ENCODE data around the gene PGRMC2. TPM values are rescaled to one million over a fixed set of nuclear protein-coding genes. Genes with fewer than 3 reads are reported as not detected.

PGRMC2 gene
- total RNA-seq, 1 donor from 2014 or later: 28.2 TPM

DNA sequence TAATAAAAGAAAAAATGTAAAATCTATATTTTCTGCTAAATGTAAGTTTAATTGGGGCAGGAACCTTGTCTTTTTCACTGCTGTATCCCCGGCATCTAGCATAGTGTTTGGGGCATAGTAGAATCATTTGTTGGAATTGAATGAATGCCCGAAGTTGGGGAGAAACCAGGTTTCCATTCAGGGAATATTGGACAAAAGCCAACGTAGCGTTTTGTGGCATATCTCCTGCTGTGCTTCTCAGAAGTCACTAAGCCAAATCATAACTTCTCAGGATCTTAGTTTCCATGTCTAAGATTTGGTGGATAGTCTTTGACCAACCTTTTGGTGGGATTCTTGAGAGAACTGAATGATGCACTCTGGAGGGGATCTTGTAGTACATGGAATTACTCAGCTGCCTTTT lies 42.0 kb upstream of the PGRMC2 start:
- Mint-ChIP-seq H3K4me3 (ENCODE audit: unreplicated experiment) (no peak overlapping the region), H3K36me3 (ENCODE audit: unreplicated experiment) (no peaks in the 10 kb centered on the region), H3K9me3 (ENCODE audit: unreplicated experiment) (no peaks in the 10 kb centered on the region), H3K27ac (ENCODE audit: unreplicated experiment) (no peak overlapping the region), H3K27me3 (ENCODE audit: unreplicated experiment) (peaks cover 3% of the 10 kb centered on the region), H3K4me1 (ENCODE audit: low read depth, unreplicated experiment) (no peaks in the 10 kb centered on the region)
- TF ChIP-seq, protein P1, sequence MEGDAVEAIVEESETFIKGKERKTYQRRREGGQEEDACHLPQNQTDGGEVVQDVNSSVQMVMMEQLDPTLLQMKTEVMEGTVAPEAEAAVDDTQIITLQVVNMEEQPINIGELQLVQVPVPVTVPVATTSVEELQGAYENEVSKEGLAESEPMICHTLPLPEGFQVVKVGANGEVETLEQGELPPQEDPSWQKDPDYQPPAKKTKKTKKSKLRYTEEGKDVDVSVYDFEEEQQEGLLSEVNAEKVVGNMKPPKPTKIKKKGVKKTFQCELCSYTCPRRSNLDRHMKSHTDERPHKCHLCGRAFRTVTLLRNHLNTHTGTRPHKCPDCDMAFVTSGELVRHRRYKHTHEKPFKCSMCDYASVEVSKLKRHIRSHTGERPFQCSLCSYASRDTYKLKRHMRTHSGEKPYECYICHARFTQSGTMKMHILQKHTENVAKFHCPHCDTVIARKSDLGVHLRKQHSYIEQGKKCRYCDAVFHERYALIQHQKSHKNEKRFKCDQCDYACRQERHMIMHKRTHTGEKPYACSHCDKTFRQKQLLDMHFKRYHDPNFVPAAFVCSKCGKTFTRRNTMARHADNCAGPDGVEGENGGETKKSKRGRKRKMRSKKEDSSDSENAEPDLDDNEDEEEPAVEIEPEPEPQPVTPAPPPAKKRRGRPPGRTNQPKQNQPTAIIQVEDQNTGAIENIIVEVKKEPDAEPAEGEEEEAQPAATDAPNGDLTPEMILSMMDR (IDR thresholded peaks at IDR 0.05; ENCODE audit: partially characterized antibody, unreplicated experiment): no peak
- no peak for DNase-seq

DNA sequence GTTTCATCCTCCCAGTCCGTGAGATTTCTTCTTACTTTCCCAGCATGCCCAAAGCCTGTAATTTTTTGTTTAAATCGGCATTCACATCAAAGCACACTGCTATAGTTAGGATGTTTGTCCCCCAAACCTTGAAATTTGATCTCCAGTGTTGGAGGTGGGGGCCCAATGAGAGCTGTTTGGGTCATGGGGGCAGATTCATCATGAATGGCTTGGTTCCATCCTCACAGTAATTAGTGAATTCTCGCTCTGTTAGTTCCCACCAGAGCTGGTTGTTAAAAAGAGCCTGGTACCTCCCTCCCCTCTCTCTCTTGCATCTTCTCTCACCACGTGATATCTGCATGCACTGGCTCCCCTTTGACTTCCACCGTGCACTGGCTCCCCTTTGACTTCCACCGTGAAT lies 40.5 kb upstream of the PGRMC2 start:
- H3K27me3 Mint-ChIP-seq (ENCODE audit: unreplicated experiment): no peaks in the 10 kb centered on the region
- TF ChIP-seq, protein P1 (IDR thresholded peaks at IDR 0.05; ENCODE audit: partially characterized antibody, unreplicated experiment): no peak
- no peaks in the 10 kb centered on the region for H3K4me1 Mint-ChIP-seq (ENCODE audit: low read depth, unreplicated experiment)
- no peaks in the 10 kb centered on the region for H3K9me3 Mint-ChIP-seq (ENCODE audit: unreplicated experiment)
- DNase-seq: no peak
- no peaks in the 10 kb centered on the region for H3K36me3 Mint-ChIP-seq (ENCODE audit: unreplicated experiment)
- no peak overlapping the region for H3K27ac Mint-ChIP-seq (ENCODE audit: unreplicated experiment)
- no peak overlapping the region for H3K4me3 Mint-ChIP-seq (ENCODE audit: unreplicated experiment)

DNA sequence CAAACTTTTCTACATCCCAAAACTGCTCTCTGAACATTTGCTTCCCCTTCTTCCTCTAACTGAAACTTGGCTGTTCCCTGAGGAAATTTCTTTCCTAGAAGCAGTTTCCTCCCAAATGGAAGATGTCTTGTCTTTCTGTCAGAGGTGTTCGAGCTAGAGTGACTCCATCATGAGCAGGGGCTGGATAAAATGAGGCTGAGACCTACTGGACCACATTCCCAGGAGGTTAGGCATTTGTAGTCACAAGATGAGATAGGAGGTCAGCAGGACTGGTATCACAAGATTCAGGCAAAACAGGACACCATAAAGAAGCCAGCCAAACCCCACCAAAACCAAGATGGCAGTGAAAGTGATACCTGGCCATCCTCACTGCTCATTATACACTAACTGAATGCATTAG lies 35.8 kb upstream of the PGRMC2 start:
- no peaks in the 10 kb centered on the region for H3K36me3 Mint-ChIP-seq (ENCODE audit: unreplicated experiment)
- no peak overlapping the region for H3K4me3 Mint-ChIP-seq (ENCODE audit: unreplicated experiment)
- no peak for DNase-seq
- H3K4me1 Mint-ChIP-seq (ENCODE audit: low read depth, unreplicated experiment): no peaks in the 10 kb centered on the region
- no peaks in the 10 kb centered on the region for H3K9me3 Mint-ChIP-seq (ENCODE audit: unreplicated experiment)
- TF ChIP-seq, protein P1 (IDR thresholded peaks at IDR 0.05; ENCODE audit: partially characterized antibody, unreplicated experiment): no peak
- H3K27ac Mint-ChIP-seq (ENCODE audit: unreplicated experiment): no peak overlapping the region
- no peaks in the 10 kb centered on the region for H3K27me3 Mint-ChIP-seq (ENCODE audit: unreplicated experiment)

DNA sequence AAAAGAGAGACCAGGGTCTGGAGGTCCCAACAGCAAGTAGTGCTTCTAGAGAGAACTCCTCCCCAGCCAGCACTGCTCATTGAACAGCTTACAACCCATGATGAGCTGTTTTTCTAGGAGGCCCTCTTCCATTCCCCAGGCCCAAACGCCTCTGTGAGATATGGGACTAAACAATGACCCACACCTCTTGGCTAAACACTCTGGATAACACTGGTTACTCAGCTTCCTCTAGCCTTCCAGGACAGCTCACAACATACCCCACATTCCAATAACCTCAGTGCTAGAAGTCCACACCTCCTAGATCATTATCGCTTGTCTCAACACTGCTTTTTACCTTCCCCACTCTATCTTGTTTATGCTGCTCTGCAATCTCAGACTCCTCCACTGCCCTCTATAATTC lies 35.4 kb upstream of the PGRMC2 start:
- DNase-seq: no peak
- Mint-ChIP-seq H3K36me3 (ENCODE audit: unreplicated experiment) (no peaks in the 10 kb centered on the region), H3K27me3 (ENCODE audit: unreplicated experiment) (no peaks in the 10 kb centered on the region), H3K4me1 (ENCODE audit: low read depth, unreplicated experiment) (no peaks in the 10 kb centered on the region), H3K27ac (ENCODE audit: unreplicated experiment) (no peak overlapping the region), H3K4me3 (ENCODE audit: unreplicated experiment) (no peak overlapping the region), H3K9me3 (ENCODE audit: unreplicated experiment) (no peaks in the 10 kb centered on the region)
- TF ChIP-seq, protein P1 (IDR thresholded peaks at IDR 0.05; ENCODE audit: partially characterized antibody, unreplicated experiment): no peak

DNA sequence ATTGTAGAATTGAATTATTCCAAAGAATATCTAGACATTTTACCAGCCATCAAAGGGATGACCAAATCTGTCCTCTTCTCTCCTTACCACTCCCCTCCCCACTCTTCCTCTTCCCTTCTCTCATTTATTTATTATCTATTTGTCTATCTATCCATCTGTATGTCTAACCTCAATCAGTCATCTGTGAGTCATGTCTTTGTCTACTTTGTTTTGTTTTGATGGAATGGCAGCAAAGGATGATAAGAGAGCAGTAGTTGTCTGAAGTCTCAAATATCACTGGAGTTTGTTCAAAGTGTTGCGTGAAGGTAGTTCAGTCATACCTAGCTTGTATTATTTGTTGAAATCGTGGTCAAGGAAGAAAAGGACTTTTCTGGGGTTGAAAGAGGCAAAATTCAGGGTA lies 34.7 kb upstream of the PGRMC2 start:
- TF ChIP-seq, protein P1 (IDR thresholded peaks at IDR 0.05; ENCODE audit: partially characterized antibody, unreplicated experiment): no peak
- Mint-ChIP-seq H3K4me3 (ENCODE audit: unreplicated experiment) (no peak overlapping the region), H3K27me3 (ENCODE audit: unreplicated experiment) (no peaks in the 10 kb centered on the region), H3K4me1 (ENCODE audit: low read depth, unreplicated experiment) (no peaks in the 10 kb centered on the region), H3K36me3 (ENCODE audit: unreplicated experiment) (no peaks in the 10 kb centered on the region), H3K27ac (ENCODE audit: unreplicated experiment) (no peak overlapping the region), H3K9me3 (ENCODE audit: unreplicated experiment) (no peaks in the 10 kb centered on the region)
- DNase-seq: no peak
